Gastroesophageal sphincter (tissue), 3 donors: ENCODE data around the gene STT3B.

Source experiments
- CTCF ChIP-seq, 4 experiments: fragments of 200-600 bp in 2 of 4; fragments of 450-650 bp in 2 of 4; sonication (generic) in 1 of 4; IDR thresholded peaks; one replicate each; pipeline ENCODE4 v1.5.1; 2017 to 2019; ENCODE audit warnings: antibody characterized with exemption in 4 of 4, mild to moderate bottlenecking in 2 of 4, moderate library complexity in 2 of 4
- EP300 ChIP-seq: sonication (generic); formaldehyde crosslinking; IDR thresholded peaks from one replicate; pipeline ENCODE4 v1.6.1; 2017; ENCODE audit warnings: antibody characterized with exemption, mild to moderate bottlenecking
- POLR2A ChIP-seq, 2 donors: fragments of 450-650 bp; IDR thresholded peaks; one replicate each; pipeline ENCODE4 v1.6.1; 2017; ENCODE audit warnings: antibody characterized with exemption in 2 of 2, mild to moderate bottlenecking in 2 of 2, moderate library complexity in 1 of 2
- POLR2AphosphoS5 ChIP-seq: sonication (generic); formaldehyde crosslinking; IDR thresholded peaks from one replicate; pipeline ENCODE4 v1.6.1; 2017; ENCODE audit warnings: antibody characterized with exemption

DNA sequence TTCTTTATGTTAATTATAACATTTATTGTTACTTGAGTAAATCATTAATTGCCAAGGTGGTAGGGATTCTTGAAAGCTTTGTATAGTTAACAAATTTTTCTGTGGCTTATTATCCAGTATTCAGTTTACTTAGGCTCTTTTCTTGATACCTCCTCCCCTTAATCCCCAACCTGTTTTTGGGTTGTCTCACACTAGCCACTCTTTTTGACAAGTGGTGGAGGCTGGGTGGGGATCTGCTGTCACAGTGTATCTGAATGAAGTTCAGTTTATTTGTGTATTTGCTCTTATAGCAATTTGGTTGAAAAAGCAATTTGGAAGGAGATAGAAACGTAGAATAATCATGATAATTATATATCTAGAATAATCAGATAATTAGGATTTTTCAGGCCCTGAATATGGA lies 43.8 kb downstream of the STT3B start:
- TF ChIP-seq EP300 = no peak
- no peak for TF ChIP-seq CTCF (IDR thresholded peaks at IDR 0.05)
- no peak for TF ChIP-seq POLR2A (IDR thresholded peaks at IDR 0.05)
- TF ChIP-seq POLR2AphosphoS5 = no peak
